HepG2 (cell line): ENCODE results near the gene SNX13. TPM values are rescaled to one million over a fixed set of nuclear protein-coding genes. Genes with fewer than 3 reads are reported as not detected.

Experiments used
- ATAC-seq: fragments of 200-7000 bp; cut with Tn5 transposase; 3 replicates; pipeline ENCODE4 v1.9.1; 2020; ENCODE audit warnings: mild to moderate bottlenecking, moderate library complexity
- BruUV-seq: library from RNA; stranded (reverse); fragments of 400-500 nt; replicated peaks from 2 replicates; lab custom pipeline; 2021; lab: Mats Ljungman, UMichigan
- CTCF ChIA-PET: fragments of 300-600 bp; formaldehyde crosslinking; extraction: SDS; loops from one replicate; lab custom pipeline; 2021; ENCODE audit warnings: low total read pairs, inconsistent platforms, low intra/inter-chr PET ratio; lab: Yijun Ruan, JAX
- POLR2A ChIA-PET: fragments of 350-600 bp; sonication (Branson Sonifier 250); formaldehyde crosslinking; loops from one replicate; lab custom pipeline; 2020; ENCODE audit warnings: antibody characterized with exemption, inconsistent platforms; lab: Yijun Ruan, JAX
- DNase-seq: peaks from one replicate; pipeline ENCODE4 v3.0.0-alpha.2; 2015; ENCODE audit warnings: low spot score
- FAIRE-seq: peaks from 3 replicates; lab custom pipeline; 2011; peaks lifted over from hg19 to GRCh38; lab: Jason Lieb, UNC
- H2AFZ ChIP-seq: one replicate; pipeline ENCODE4 v1.6.1; 2011; ENCODE audit warnings: low read length, inconsistent platforms
- H3K27ac ChIP-seq: fragments of 300-600 bp; 3 replicates; pipeline ENCODE4 v1.8.0; 2011; ENCODE audit warnings: mixed run types, mild to moderate bottlenecking, mixed read lengths, low read length, inconsistent platforms; ENCODE audit not compliant: insufficient read depth; ENCODE audit errors: extremely low read length
- H3K27me3 ChIP-seq, 2 experiments: fragments of 200-600 bp in 1 of 2; 2 replicates in 1 of 2; 3 replicates in 1 of 2; pipeline versions ENCODE4 v1.6.0 to v1.8.0; 2011; ENCODE audit warnings: low read length in 2 of 2, mild to moderate bottlenecking in 2 of 2, moderate library complexity in 2 of 2, inconsistent platforms in 1 of 2; ENCODE audit not compliant: insufficient read depth in 2 of 2, control insufficient read depth in 1 of 2
- H3K36me3 ChIP-seq, 2 experiments: fragments of 200-600 bp in 1 of 2; replicated peaks in 1 of 2; 2 replicates in 1 of 2; 3 replicates in 1 of 2; pipeline versions ENCODE4 v1.5.1 to v1.8.0; 2011; ENCODE audit warnings: low read length in 2 of 2, inconsistent platforms in 1 of 2; ENCODE audit not compliant: insufficient read depth in 2 of 2, control insufficient read depth in 1 of 2
- H3K4me1 ChIP-seq: 2 replicates; pipeline ENCODE4 v1.5.1; 2012; ENCODE audit warnings: low read length, inconsistent platforms; ENCODE audit not compliant: insufficient read depth
- H3K4me2 ChIP-seq: 2 replicates; pipeline ENCODE4 v1.6.0; 2011; ENCODE audit warnings: low read depth, low read length, inconsistent platforms
- H3K4me3 ChIP-seq, 3 experiments: fragments of 200-600 bp in 1 of 3; sonication (generic), shearing (Covaris generic) in 1 of 3; replicated peaks in 1 of 3; 2 replicates each; pipeline ENCODE4 v1.5.1; 2011 to 2016; ENCODE audit warnings: low read length in 3 of 3, inconsistent platforms in 2 of 3, low read depth in 2 of 3, mild to moderate bottlenecking in 2 of 3, control low read depth in 1 of 3, mixed read lengths in 1 of 3; ENCODE audit not compliant: insufficient read depth in 1 of 3
- H3K79me2 ChIP-seq: one replicate; pipeline ENCODE4 v1.6.1; 2011; ENCODE audit warnings: low read length, inconsistent platforms; ENCODE audit not compliant: insufficient read depth
- H3K9ac ChIP-seq: 2 replicates; pipeline ENCODE4 v1.6.0; 2011; ENCODE audit warnings: mild to moderate bottlenecking, low read depth, low read length, inconsistent platforms; ENCODE audit not compliant: insufficient read depth
- H3K9me3 ChIP-seq: 2 replicates; pipeline ENCODE4 v1.5.1; 2012; ENCODE audit warnings: mild to moderate bottlenecking, low read length
- H4K20me1 ChIP-seq: 2 replicates; pipeline ENCODE4 v1.6.0; 2011; ENCODE audit warnings: inconsistent platforms, mild to moderate bottlenecking, low read length, moderate library complexity; ENCODE audit not compliant: insufficient read depth
- AGO2 ChIP-seq: fragments of 200-400 bp; formaldehyde crosslinking; optimal IDR thresholded peaks from 2 replicates; pipeline ENCODE3; 2017; ENCODE audit warnings: mild to moderate bottlenecking, low read depth, low read length, moderate library complexity
- ARID3A ChIP-seq: IDR thresholded peaks from 2 replicates; pipeline ENCODE4 v1.6.1; 2012; ENCODE audit warnings: low read depth, low read length, improper control_type of control experiment
- ARID5B ChIP-seq: IDR thresholded peaks from 2 replicates; pipeline ENCODE4 v1.4.0; 2020; ENCODE audit warnings: mild to moderate bottlenecking, missing genetic modification reagents
- BRD4 ChIP-seq: sonication (generic); formaldehyde crosslinking; IDR thresholded peaks from 2 replicates; pipeline ENCODE4 v1.4.0; 2020; ENCODE audit warnings: missing genetic modification reagents
- HNRNPLL ChIP-seq: fragments of 200-400 bp; formaldehyde crosslinking; IDR thresholded peaks from 2 replicates; pipeline ENCODE4 v1.6.1; 2017; ENCODE audit warnings: mild to moderate bottlenecking, low read depth, low read length; ENCODE audit not compliant: poor library complexity, severe bottlenecking
- MAFF ChIP-seq: IDR thresholded peaks from 2 replicates; pipeline ENCODE4 v1.6.1; 2011; ENCODE audit warnings: low read depth, low read length, improper control_type of control experiment
- NBN ChIP-seq: fragments of 450-650 bp; conservative IDR thresholded peaks from 2 replicates; pipeline ENCODE4 v1.6.1; 2017
- RFXANK ChIP-seq: IDR thresholded peaks from 2 replicates; pipeline ENCODE4 v1.6.1; 2016
- ZBTB10 ChIP-seq: sonication (generic); formaldehyde crosslinking; IDR thresholded peaks from 2 replicates; pipeline ENCODE4 v1.4.0; 2020; ENCODE audit warnings: missing genetic modification reagents, borderline replicate concordance
- ZNF24 ChIP-seq: fragments of 450-650 bp; IDR thresholded peaks from 2 replicates; pipeline ENCODE4 v1.6.1; 2017; ENCODE audit warnings: antibody characterized with exemption, mild to moderate bottlenecking
- ZNF251 ChIP-seq: sonication (generic); formaldehyde crosslinking; IDR thresholded peaks from 2 replicates; pipeline ENCODE4 v1.9.0; 2021; ENCODE audit warnings: mild to moderate bottlenecking, missing genetic modification reagents
- ZNF292 ChIP-seq: sonication (generic); formaldehyde crosslinking; IDR thresholded peaks from 2 replicates; pipeline ENCODE4 v1.8.1; 2022; ENCODE audit warnings: mild to moderate bottlenecking, low read depth, missing genetic modification reagents, borderline replicate concordance
- WGBS: methylation state at CpG from one replicate; pipeline ENCODE4 v1.1.6; 2017; ENCODE audit warnings: low lambda C conversion rate; 5-methylcytosine and 5-hydroxymethylcytosine counted together
- in situ Hi-C: cut with HindIII; loops from 2 replicates; pipeline ENCODE4 v1.10.0; 2017; ENCODE audit warnings: low pct_unique_long_range_greater_than_20kb; ENCODE audit not compliant: extremely low pct_ligation_motif_present
- intact Hi-C: fragments of 100-400 bp; cut with micrococcal nuclease; formaldehyde crosslinking; loops from one replicate; pipeline ENCODE4 v1.10.0; 2022; ENCODE audit not compliant: unreplicated experiment
- polyA plus RNA-seq, 8 experiments: library from polyadenylated mRNA; depleted of rRNA in 3 of 8; stranded (reverse) in 7 of 8; unstranded in 1 of 8; fragments of >200 nt; fragmentation: Illumina TruSeq in 4 of 8; extraction: Trizol in 4 of 8; gene quantifications; 2 replicates each; pipeline versions ENCODE4 v1.2.1 to v1.2.3, GENCODE V29; 2011 to 2016; ENCODE audit warnings: low read depth in 4 of 8, missing spikeins in 1 of 8, mixed read lengths in 1 of 8; ENCODE audit not compliant: insufficient read depth in 1 of 8
- total RNA-seq, 5 experiments: library from RNA; depleted of rRNA; stranded (reverse); fragments of >200 nt; fragmentation: Illumina TruSeq; extraction: Trizol; gene quantifications; 2 replicates each; pipeline ENCODE4 v1.2.3, GENCODE V29; 2016; ENCODE audit warnings: low read depth in 1 of 5

Gene SNX13
- total and polyA plus RNA-seq, 2 of the 13 experiments (the other 11 are each of a cell fraction or from before 2014, with no cell fraction given), result 14.3 to 32.3 TPM

GRCh38 chr7:17968791-17969715 lies 28.8 kb upstream of the SNX13 start:
- intact Hi-C loops, result no loop called here
- WGBS, result 1% methylated on average over 5 of the region's 5 CpGs
- Histone ChIP-seq H3K9me3 (no peaks in the 10 kb centered on the region), H2AFZ (no peak overlapping the region), H3K4me2 (no peak overlapping the region), H4K20me1 (no peaks in the 10 kb centered on the region), H3K4me3 (no peak overlapping the region), H3K79me2 (no peaks in the 10 kb centered on the region), H3K4me1 (no peaks in the 10 kb centered on the region), H3K27ac (no peak overlapping the region), H3K9ac (no peak overlapping the region), H3K27me3 (no peaks in the 10 kb centered on the region), H3K36me3 (no peaks in the 10 kb centered on the region)
- DNase-seq (no peak), ATAC-seq (no peak), FAIRE-seq (no peak)
- ChIA-PET CTCF (no interaction called here), POLR2A (no interaction called here)
- BruUV-seq, result no TSS peak
- TF ChIP-seq ZNF251 (CRISPR knock-in tag) (no peak), ZNF292 (CRISPR knock-in tag) (no peak), MAFF (no peak), BRD4 (CRISPR knock-in tag) (no peak), ZNF24 (no peak), ARID3A (no peak), ZBTB10 (no peak), AGO2 (no peak), NBN (no peak), ARID5B (CRISPR knock-in tag) (no peak), RFXANK (no peak), HNRNPLL (no peak)
- in situ Hi-C loops, result no loop called here
